Colonic mucosa (tissue), 4 donors: ENCODE results near the gene NPSR1. TPM values are rescaled to one million over a fixed set of nuclear protein-coding genes. Genes with fewer than 3 reads are reported as not detected.
A peak's percentile ranks its signal among the peaks of the same experiment; 100 is the strongest.

ENCODE experiments used
- DNase-seq: peaks from one replicate; pipeline ENCODE4 v3.0.0-alpha.2; 2020
- H3K27ac ChIP-seq: fragments of 200-600 bp; one replicate; pipeline ENCODE4 v1.8.0; 2021
- H3K27me3 ChIP-seq: fragments of 200-600 bp; one replicate; pipeline ENCODE4 v1.8.0; 2021
- H3K36me3 ChIP-seq: fragments of 200-600 bp; one replicate; pipeline ENCODE4 v1.8.0; 2021
- H3K4me1 ChIP-seq: fragments of 200-600 bp; one replicate; pipeline ENCODE4 v1.8.0; 2021; ENCODE audit warnings: mild to moderate bottlenecking
- H3K4me3 ChIP-seq: fragments of 200-600 bp; one replicate; pipeline ENCODE4 v1.8.0; 2021
- H3K9ac ChIP-seq, 2 donors: one replicate each; pipeline ENCODE4 v1.7.0; 2013; ENCODE audit warnings: control low read depth in 2 of 2, low read depth in 2 of 2, low read length in 2 of 2
- H3K9me3 ChIP-seq: fragments of 200-600 bp; one replicate; pipeline ENCODE4 v1.8.0; 2021
- intact Hi-C: fragments of 100-400 bp; cut with DNase I; formaldehyde crosslinking; loops from one replicate; pipeline ENCODE4 v1.14.1; 2022
- total RNA-seq, 2 donors: library from RNA; stranded (reverse); fragmentation: NEBNext Ultra II Directional in 1 of 2; extraction: Animal tissue kit (Norgen Biotek cat#: 25700) in 1 of 2; gene quantifications; one replicate each; pipeline ENCODE4 v1.2.1, GENCODE V29; 2021
- TF ChIP-seq, protein P1 (sequence below): fragments of 200-600 bp; IDR thresholded peaks from one replicate; pipeline ENCODE4 v1.8.0; 2022; ENCODE audit warnings: antibody characterized with exemption, mild to moderate bottlenecking
- donor health status: healthy.
- donor health status: DM: no; HTN: no; CAD: no.
- donor health status: DM: no; HTN: no; CAD: no.

NPSR1 gene
- total RNA-seq, 2 donors from 2014 or later = 1.0 TPM; not detected in 1

DNA sequence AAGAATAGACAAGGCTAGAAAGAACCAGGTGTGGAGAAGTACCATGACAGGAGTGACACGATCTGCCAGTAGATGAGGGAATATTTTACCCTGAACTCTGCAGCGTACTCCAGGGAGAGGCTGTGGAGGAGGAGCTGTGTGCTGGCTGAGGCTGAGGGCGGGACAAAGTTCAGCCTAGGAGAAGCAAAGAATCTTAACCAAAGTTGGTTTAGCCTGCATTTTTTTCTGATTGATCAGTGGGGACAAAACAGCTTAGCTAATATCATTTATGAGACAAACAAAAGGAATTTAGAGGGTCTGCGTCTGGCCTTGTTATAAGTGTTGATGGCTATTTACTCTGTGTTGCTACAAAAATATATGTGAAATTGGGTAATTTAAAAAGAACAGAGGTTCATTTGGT lies 5.2 kb upstream of the NPSR1 start:
- Histone ChIP-seq H3K4me1 (no peaks in the 10 kb centered on the region), H3K9me3 (no peaks in the 10 kb centered on the region), H3K27ac (no peak overlapping the region), H3K4me3 (no peak overlapping the region), H3K9ac (peak overlapping the region in 1 of 2 donors; percentile 7), H3K36me3 (no peaks in the 10 kb centered on the region), H3K27me3 (no peaks in the 10 kb centered on the region)
- peak; percentile 22 for DNase-seq
- TF ChIP-seq, protein P1, sequence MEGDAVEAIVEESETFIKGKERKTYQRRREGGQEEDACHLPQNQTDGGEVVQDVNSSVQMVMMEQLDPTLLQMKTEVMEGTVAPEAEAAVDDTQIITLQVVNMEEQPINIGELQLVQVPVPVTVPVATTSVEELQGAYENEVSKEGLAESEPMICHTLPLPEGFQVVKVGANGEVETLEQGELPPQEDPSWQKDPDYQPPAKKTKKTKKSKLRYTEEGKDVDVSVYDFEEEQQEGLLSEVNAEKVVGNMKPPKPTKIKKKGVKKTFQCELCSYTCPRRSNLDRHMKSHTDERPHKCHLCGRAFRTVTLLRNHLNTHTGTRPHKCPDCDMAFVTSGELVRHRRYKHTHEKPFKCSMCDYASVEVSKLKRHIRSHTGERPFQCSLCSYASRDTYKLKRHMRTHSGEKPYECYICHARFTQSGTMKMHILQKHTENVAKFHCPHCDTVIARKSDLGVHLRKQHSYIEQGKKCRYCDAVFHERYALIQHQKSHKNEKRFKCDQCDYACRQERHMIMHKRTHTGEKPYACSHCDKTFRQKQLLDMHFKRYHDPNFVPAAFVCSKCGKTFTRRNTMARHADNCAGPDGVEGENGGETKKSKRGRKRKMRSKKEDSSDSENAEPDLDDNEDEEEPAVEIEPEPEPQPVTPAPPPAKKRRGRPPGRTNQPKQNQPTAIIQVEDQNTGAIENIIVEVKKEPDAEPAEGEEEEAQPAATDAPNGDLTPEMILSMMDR = no peak
- intact Hi-C loops = no loop called here

DNA sequence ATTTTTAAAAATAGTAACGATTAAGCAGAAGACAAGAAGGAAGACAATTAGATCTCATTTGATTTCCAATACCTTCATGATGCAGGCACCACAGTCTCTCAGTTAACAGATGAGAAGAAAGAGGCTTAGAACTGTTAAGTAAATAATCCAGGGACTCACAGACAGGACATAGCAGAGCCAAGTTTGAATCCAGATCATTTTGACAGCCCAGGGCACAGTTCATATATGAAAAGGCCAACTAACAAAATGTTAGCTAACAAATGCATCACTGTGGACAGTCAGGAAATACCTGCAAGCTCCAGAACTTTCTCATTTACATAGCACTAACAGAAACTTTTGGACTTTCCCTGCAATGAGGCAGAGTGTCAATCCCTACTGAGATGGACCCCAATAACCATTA lies 4.2 kb upstream of the NPSR1 start:
- H3K27ac ChIP-seq = no peak overlapping the region
- TF ChIP-seq, protein P1 = no peak
- H3K9me3 ChIP-seq = no peaks in the 10 kb centered on the region
- H3K27me3 ChIP-seq = no peaks in the 10 kb centered on the region
- H3K4me1 ChIP-seq = no peaks in the 10 kb centered on the region
- H3K4me3 ChIP-seq = no peak overlapping the region
- no peak for DNase-seq
- H3K36me3 ChIP-seq = no peaks in the 10 kb centered on the region
- H3K9ac ChIP-seq = no peak overlapping the region
- intact Hi-C loops = no loop called here

DNA sequence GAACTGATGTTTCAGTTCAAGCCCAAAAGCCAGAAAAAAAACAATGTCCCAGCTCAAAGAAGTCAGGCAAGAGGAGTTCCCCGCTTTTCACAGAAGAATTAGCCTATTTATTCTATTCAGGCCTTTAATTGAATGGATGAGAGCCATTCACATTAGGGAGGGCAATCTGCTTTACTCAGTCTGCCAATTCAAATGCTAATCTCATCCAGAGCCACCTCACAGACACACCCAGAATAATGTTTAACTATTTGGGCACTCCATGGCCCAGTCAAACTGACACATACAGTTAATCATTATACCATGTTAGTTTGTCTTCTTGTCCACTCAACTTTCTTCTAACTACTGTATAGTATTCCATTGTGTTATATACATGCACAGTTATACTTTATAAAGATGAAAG lies 2.6 kb upstream of the NPSR1 start:
- TF ChIP-seq, protein P1 = no peak
- no peaks in the 10 kb centered on the region for H3K9me3 ChIP-seq
- DNase-seq = no peak
- no peaks in the 10 kb centered on the region for H3K27me3 ChIP-seq
- no peak overlapping the region for H3K9ac ChIP-seq
- no peaks in the 10 kb centered on the region for H3K4me1 ChIP-seq
- H3K4me3 ChIP-seq = no peak overlapping the region
- H3K27ac ChIP-seq = no peak overlapping the region
- H3K36me3 ChIP-seq = no peaks in the 10 kb centered on the region
- intact Hi-C loops = no loop called here

DNA sequence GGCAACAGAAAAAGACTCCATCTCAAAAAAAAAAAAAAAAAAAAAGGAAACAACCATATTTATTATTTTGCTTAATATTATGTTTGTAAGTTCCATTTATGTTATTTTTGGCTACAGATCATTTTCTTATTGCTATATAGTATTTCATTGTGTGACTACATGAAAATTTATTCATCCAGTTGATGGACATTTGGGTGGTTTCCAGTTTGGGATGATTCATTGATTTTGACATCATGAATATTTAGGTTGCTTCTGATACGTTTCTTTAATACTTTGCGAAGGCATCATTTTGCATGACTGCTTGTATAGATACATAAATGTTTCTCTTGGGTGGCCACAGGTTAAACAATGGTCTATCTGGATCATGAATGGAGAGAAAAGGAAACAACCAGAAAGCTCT lies 2.0 kb upstream of the NPSR1 start:
- intact Hi-C loops = no loop called here
- TF ChIP-seq, protein P1 = no peak
- no peaks in the 10 kb centered on the region for H3K27me3 ChIP-seq
- no peaks in the 10 kb centered on the region for H3K36me3 ChIP-seq
- no peak overlapping the region for H3K9ac ChIP-seq
- no peak overlapping the region for H3K27ac ChIP-seq
- DNase-seq = no peak
- H3K4me1 ChIP-seq = no peaks in the 10 kb centered on the region
- no peak overlapping the region for H3K4me3 ChIP-seq
- H3K9me3 ChIP-seq = no peaks in the 10 kb centered on the region

DNA sequence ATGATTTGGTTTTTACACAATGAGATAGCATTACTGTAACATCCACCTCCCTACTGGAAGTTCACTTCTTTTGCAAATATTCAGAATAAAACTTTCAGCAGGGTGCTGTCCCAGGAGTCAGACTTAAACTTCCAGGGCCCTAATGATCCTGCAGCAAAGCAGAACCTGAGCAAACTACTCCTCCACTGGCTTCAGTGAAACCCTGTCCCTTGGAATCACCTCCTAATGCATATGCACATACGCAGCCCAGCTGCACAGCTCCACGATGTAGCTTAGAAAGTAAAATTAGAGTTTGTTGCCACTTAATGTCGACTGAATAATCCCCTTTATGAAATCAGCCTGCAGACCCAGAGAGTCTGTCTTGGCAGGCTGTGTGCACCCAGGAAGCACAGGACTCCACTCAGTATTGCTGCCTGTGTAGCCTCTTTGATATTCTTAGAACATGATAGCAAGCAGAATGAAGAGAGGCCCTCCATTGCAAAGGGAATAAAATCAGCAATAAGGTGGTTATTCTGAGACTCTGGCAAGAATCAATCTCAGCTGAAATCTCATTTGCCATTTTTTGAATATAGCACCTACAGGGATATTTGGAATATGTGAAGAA lies 1.6 kb downstream of the NPSR1 start:
- DNase-seq = no peak
- Histone ChIP-seq H3K27ac (no peak overlapping the region), H3K4me1 (no peaks in the 10 kb centered on the region), H3K27me3 (no peaks in the 10 kb centered on the region), H3K4me3 (no peak overlapping the region), H3K9me3 (no peaks in the 10 kb centered on the region), H3K36me3 (no peaks in the 10 kb centered on the region), H3K9ac (no peak overlapping the region)
- intact Hi-C loops = no loop called here
- TF ChIP-seq, protein P1 = no peak
